OCI-M1 (cell line): ENCODE measurements around the gene FBL.
A peak's percentile ranks its signal among the peaks of the same experiment; 100 is the strongest.

Experiments used
- DNase-seq: peaks from one replicate; lab custom pipeline; 2025; lab: John Stamatoyannopoulos, UW

Gene FBL

GRCh38 chr19:39842693-39843435, 3.3 kb downstream of the FBL start:
- peak; percentile 53 for DNase-seq

DNA sequence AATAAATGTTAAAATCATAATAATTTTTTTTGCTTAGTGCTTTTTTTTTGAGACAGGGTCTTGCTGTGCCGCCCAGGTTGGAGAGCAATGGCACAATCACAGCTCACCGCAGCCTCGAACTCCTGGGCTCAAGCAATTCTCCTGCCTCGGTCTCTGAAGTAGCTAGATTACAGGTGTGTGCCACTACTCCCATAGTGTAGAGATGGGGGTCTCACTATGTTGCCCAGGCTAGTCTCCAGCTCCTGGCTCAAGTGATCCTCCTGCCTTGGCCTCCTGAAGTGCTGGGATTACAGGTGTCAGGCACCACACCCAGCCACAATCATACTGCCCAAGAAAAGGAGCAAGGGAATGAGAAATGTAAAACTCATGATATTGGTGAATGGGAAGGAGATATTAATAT, 5.1 kb downstream of the FBL start:
- no peak for DNase-seq

- DNase-seq = no peak
These were observed 5.7 kb downstream of the FBL start for GRCh38 chr19:39840492-39840891.

DNA sequence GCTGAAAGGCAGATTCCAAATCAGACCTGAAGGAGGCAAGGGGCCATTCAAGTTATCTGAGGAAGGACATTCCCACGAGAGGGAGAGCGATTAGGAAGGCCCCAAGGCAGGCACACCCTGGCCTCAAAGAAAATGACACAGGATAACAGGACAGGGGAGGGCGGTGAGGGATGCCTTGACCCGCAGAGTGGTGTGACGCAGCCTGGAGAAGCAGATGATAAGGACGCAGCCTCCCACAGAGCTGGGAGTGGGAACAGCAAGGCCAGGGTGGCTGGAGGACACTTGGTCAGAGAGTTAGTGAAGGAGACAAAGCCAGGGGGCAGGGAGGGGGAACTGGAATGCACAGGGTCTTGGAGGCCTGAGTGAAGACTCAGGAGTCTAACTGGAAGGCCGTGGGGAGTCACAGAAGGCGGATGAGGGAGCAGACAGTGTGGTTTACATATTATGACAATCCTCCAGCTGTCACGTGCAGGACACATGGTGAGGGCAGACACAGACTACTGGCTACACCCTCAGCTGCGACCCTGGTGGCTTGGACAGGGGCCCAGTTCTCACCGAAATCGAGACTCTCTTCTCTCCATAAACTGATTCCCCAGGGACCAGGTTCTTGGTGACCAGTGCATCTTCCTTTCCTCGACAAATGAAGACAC, 6.4 kb downstream of the FBL start:
- DNase-seq = no peak

GRCh38 chr19:39838569-39838968, 7.6 kb downstream of the FBL start:
- DNase-seq = no peak

DNA sequence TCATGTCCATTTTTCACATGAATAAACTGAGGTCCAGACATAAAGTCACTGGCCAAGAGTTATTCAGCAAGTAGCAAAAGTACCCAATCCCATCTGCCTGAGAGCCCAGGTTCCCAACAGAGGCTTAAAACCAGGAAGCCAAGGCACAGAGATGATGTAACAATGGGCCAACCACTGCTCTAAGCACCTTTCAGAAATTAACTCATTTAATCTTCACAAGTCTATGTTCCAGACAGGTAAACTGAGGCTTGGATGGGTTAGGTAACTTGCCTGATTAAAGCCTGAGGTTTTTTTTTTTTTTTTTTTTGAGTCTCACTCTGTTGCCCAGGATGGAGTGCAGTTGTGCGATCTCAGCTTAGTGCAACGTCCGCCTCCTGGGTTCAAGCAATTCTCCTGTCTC, 8.2 kb downstream of the FBL start:
- no peak for DNase-seq

DNA sequence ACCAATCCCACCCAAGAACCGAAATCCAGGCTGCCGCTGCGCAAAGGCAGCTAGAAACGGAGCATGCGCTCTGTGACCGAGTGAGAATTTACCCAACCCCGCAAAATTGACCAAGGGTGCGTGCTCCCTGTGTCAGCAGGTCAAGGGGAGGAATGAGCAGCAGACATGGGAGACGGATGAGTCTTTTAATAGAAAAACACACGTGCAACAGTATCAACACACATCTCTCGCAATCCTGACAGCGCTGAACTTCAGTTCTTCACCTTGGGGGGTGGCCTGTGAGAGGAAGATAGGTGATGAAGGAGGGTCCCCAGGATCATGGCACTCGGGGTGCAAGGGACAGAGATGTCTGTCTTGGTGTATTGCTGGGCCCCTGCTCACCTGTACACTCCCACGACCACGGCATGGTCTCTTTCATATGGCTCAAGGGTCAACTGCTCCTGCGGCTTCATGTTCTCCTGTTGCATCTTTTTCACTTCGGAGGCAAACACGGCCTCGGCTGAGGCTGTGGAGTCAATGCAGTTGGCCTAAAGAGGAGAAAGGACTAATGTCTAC, 11.8 kb downstream of the FBL start:
- no peak for DNase-seq

DNA sequence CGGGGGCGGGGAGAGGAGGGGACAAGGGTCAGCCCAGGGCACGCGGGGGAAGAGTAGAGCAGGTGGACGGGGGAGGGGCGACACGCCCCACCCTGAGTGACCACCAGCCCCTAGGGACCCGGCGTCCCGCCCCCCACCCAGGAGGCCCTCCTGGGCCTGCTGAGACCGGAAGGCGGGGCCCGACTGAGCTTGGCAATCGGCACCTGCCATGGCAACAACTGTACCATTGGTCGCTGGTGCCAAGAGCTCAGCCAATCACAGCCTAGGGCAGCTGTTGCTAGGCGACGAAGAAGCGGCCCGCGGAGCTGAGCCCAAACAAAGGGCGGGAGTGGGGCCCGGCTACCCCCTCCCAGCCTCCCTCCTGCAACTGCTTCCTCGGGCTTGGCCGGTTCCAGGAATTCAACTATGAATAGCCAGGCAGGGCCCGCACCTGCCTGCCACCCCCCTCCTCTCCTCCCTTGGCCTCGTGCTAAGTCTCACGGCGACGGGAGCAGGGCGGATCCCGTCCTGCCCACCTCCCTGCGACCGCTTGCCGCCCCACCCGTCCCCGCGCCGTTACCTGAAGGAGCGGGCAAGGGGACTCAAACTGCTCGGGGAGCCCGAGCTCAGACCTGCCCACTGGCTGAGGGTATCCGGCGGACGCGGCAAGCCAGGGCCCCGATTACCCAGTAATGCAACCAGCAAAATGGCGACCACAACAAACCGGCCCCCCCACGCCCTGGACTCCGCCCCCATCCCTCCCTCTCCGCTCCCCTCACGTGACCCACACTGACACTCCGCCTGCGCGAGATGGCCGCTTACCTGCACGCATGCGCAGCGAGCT, 12.5 kb downstream of the FBL start, which contains the start of gene DYRK1B:
Gene DYRK1B, minus strand, starts transcription at position 699 of the 823 bp plus-strand sequence. CDS start 2,295 bp downstream, outside the sequence.
- DNase-seq = peak; percentile 91

DNA sequence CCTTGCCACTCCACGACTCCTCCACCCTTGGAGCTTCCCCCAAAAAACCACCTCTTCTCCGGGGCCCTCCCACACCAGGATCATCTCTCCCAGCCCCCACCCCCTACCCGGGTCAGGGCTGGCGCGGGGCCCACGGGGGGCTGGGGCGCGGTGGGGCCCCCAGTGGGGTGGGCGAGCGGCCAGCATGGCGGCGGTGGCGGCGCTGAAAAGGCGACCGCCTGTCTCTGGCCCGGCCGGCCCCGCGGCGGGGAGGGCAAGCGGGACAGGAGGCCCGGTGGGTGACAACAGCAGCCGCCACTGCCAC, 13.1 kb downstream of the FBL start:
- DNase-seq = no peak

- DNase-seq = no peak
These were observed 13.7 kb downstream of the FBL start for GRCh38 chr19:39832341-39833083.

- DNase-seq = no peak
These were observed 14.5 kb downstream of the FBL start for GRCh38 chr19:39831679-39832078.

- no peak for DNase-seq
These were observed 15.3 kb downstream of the FBL start for GRCh38 chr19:39830847-39831246.

DNA sequence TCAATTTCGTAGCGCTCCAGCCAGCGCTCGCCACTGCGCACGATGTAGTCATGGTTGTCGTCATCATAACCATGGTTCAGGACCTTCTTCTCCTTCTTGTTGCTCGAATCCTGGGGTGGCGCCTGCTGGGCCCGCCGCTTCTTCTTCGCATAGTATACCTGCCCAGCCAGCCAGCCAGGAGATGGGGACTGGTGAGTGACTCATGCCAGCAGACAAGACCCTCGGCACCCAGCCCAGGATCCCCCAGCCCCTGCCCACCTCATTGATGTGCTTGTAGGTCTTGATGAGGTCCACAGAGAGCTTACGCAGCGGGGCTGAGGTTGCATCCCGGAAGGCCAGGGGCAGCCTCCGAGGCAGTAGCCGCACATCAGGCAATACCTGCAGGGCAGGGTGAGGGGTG, 15.8 kb downstream of the FBL start:
- DNase-seq = no peak

- DNase-seq = no peak
These were observed 16.4 kb downstream of the FBL start for GRCh38 chr19:39829702-39830275.

- DNase-seq = no peak
These were observed 17.5 kb downstream of the FBL start for GRCh38 chr19:39828654-39829032.

GRCh38 chr19:39828015-39828653, 18.0 kb downstream of the FBL start:
- no peak for DNase-seq

DNA sequence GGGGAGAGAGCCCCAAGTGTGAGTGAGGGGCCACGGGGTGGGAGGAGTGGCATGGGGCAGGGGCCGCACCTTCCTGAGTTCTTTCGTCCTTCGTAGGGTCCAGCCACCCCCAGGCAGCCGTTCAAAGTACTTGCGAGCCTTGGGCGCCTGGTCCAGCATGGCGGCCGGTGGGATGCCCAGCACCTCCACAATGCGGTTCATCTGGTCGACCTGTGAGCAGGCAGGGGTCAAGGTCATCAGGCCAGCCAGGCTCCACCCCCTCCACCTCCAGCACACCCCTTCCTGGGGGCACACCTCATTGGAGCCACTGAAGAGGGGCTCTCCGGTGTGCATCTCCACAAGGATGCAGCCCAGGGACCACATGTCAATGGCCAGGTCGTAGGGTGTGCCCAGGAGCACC, 19.0 kb downstream of the FBL start:
- DNase-seq = no peak

- no peak for DNase-seq
These were observed 19.8 kb downstream of the FBL start for GRCh38 chr19:39826311-39826945.

DNA sequence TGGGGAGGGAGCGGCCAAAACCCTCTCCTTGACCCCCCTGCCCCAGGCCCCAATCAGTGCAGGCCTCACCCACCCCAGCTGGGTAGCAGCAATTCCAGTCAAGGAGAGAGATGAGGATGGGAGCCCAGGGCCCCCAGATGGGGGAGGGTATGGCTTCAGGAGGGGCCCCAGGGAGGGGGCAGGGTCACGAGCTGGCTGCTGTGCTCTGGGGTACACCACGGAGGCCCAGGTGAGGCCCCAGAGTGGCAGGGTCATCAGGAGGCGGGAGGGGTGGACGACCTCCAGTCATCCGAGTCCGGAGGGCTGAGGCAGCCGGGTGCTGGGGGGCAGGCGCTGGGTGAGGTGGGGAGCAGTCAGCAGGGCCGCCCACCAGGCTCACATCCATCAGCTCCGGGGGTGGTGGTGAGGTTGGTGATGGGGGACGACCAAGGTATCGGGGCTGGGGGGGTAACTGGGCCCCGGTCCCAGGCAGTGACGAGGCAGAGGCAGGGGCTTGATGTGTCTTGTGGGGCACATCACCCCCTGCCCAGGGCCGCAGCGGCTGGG, 20.6 kb downstream of the FBL start:
- DNase-seq = no peak

DNA sequence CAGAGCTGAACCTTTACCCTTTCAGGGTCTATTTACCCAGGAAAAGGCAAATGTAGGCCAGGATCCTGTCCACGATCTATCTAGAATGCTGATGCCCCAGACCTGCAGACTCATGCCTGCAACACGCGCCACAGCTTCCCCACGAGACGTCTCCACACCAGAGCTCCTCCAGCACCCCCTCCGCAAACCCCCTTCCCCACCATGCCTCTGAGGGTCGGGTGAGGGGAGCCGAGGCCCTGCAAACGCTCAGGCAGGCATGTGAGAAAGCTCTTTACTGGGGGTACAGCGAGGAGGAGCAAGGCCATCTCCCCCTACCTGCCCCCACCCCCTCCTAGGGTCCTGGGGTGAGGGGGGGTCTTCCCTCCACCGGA, 21.1 kb downstream of the FBL start:
- no peak for DNase-seq
